SK-N-DZ (cell line): Measurements from ENCODE around the gene IL4I1.
"Not testable (repeated sequence)": the region's sequence is repeated elsewhere in the genome, so short reads cannot be mapped to it uniquely, and the experiment has no call there.

Source experiments
- DNase-seq: peaks from one replicate; pipeline ENCODE4 v3.0.0-alpha.2; 2015; ENCODE audit warnings: low spot score

The IL4I1 gene

DNA sequence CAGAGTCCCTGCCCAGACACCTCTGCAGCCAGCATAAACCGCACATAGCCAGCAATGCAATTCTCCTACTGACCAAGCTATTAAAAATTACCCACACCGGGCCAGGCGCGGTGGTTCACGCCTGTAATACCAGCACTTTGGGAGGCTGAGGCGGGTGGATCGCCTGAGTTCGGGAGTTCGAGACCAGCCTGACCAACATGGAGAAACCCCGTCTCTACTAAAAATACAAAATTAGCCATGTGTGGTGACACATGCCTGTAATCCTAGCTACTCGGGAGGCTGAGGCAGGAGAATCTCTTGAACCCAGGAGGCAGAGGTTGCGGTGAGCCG, 28.2 kb upstream of the IL4I1 start:
- DNase-seq, result not testable (repeated sequence)

DNA sequence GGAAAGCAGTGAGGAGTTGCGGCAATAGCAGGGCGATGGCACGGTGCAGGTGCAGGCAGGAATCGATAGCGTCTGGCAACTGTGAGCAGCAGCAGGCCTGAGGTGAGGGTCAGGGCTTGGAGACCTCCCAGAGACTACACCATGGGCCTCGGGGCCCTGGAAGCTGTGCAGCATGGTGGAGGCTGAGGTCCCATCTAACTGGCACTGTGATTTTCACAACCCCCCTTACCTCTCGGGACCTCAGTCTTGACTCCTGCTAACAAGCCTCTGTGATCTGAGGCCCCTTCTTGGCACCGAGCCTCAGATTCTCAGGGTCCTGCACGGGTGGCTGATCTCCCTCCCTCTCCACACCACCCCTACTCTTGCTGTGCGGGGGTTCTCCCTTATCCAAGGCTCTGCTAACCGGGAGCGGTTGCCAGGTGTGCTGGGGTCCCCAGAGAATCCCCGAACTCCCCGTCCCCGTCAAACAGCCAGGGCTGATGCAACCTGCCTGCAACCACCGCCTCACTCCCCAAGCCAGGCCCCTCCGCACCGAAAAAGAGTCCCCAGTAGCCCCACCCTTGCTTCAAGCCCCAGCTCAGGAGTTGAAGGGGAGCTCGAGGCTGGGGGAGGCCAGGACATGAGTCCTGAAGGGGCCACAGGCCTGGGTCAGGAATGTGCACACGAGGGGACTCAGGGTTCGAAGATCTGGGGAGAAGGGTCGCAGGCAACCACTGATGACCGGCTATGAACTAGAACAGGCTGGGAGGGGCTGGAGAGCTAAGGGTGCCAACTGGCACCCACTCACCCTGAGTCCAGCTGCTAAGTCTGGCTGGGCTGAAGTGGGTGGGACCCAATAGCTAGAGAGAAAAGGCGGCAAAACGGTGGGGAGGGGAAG, 27.6 kb upstream of the IL4I1 start:
- DNase-seq, result no peak

DNA sequence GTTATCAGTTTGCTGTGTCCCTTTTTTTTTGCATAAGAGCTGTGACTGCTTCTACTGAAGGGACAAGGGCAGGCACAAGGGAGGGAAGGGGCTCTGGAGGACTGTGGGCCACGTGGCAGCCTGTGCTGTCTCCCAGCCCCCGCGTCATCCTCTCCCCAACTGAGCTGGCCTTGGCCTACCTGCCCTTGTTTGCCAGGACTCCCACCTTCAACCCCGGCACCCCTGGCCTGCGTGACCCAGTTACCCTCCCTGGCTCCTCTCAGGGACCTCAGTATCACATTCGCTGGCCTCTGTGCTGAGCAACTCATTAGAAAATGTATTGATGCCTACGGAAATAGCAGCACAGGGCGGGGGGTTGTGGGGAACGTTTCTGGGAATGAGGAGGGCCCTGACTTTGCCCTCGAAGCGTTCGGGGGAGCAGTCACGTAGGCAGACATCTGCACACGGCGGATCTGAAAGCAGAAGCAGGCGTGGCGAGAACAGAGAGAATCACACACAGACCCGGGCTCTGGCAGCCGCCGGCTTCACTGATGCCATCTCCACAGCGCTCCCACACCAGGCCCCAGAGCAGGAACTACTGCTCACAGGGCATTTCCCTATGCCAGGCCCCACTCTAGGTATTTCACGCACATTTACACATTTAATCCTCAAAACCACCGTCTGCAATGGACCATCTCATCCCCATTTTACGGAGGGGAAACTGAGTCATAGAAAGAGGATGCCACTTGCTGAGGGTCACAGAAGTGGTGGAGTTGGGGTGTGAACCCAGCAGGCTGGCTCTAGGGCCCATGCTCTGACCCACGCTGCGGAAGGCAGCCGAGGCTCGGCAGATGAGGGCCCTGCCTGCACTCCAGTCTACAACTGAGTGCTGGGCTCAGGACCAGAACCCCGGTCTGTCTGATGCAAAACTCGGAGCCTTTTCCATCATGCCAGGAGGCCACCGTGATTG, 26.6 kb upstream of the IL4I1 start:
- DNase-seq, result no peak

DNA sequence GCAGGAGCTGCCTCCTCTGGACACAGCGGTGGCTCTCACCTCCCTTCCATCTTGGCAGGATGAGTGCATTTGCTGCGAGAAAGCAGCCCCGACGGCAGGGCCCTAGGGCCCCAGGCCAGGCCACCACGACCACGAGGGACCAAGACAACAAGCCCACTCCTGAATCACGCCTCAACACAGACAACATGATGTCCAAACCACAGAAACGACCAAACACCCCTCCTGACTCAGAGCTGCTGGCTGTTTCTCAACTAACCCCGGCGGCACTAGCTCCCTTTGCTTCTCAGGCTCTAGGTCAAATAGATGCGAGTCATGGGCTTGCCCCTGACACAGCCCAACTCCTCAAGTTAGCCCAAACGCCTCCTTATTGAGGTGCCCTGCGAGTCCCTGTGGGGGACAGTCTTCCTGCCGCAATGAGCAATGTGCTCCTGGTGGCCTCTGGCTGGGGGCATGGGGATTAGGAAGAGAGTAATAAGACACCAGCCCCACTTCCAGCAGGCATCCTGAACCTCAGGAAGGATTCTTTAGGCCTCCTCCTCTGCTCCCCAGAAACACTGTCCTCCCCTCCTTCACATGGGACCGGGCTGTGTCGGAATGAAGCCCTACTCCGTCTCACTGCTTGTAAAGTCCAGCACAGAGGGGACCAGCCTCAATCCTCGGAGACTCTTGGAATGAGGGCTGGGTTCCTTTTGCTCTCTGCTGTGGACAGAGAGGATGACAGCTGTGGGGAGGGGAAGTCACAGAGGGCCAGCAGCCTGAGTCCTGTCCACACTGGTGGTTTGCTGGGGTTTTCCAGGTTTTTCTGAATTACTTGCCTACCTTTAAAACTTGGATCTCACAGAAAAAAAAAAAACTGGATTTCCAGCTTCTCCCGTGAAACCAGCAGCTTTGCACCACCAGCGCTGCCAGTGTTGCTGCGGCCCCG, 25.4 kb upstream of the IL4I1 start:
- no peak for DNase-seq

DNA sequence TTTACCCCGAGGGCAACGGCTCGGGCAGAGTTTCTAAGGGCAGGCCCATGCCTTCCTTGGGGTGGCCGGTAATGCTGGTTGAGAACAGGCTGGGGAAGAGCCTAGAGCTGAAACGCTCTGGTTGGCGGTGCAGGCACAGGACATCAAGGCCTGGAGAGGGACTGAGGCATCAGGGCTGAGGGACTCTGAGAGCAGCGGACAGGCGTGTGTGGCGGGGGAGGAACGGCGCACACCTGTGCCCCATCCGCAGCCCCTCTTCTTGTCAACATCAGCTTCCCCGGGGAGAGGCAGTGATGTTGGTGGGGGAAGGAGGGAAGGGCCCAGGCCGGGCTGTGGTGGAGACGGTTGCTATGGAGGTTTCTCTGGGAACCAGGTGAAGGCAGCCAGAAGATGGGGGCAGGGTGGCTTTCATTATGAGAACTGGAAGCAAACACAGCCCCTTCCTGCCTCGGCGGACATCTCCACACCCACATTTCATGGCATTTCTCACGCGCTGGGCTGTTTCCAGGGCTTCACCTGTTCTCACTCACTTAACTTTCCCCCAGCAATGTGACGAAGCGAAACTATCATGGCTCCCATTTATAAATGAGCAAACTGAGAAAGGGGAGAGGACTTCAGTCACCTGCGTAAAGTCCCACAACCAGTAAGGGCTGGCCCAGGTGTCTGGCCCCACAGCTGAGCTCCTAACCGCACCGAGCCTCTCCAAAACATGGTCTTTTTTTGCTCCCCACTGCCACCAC, 24.1 kb upstream of the IL4I1 start:
- no peak for DNase-seq

DNA sequence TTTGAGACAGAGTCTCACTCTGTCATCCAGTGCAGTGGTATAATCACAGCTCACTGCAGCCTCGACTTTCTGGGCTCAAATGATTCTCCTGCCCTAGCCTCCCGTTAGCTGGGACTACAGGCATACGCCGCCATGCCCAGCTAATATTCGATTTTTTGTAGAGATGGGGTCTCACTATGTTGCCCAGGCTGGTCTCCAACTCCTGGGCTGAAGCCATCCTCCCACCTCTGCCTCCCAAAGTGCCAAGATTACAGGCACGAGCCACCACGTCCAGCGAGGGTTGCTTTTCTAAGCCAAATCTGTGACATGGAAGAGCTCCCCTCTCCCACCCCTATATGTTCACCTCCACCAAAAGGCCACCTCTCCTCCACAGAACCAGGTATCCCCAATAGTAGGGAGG, 21.4 kb upstream of the IL4I1 start:
- DNase-seq, result no peak

DNA sequence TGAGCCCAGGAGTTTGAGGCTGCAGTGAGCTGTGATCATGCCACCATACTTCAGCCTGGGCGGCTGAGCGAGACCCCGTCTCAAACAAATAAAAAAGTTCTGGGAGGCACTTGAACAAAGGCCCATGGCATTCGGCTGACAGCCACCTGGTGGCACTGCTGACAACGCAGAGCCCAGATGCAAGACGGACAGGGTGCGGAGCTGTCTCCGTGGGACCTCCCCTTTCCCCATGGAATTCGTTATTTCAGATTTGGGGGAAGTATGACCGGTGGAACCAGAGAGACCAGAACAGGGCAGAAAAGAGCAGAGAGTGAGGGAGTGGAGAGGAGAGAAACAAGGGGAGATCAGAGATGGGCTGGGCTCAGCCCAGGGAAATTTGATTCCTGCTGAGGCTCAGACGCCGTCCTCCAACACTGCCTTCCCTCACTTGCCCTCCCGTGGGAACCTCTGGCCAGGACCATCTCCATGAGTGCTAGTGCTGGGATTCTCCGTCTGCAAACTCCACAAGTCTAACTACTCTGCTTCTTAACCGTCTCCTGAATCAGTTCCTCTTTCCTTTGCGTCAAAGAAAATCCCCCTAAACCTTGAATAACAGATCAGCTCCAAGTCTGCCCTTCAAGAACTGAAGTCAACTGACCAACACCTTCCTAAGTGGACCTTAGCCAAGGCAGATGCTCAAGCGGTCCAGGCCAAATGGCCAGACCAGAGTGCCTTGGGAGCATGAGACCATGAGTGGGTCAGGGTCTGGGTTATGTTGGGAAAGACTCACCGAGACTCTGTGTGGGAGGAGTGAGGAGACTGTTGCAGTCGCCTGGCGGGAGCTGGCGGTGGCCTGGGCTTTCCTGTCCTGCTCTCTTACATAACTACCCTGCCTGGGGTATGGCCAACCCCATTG, 20.4 kb upstream of the IL4I1 start:
- DNase-seq, result no peak

DNA sequence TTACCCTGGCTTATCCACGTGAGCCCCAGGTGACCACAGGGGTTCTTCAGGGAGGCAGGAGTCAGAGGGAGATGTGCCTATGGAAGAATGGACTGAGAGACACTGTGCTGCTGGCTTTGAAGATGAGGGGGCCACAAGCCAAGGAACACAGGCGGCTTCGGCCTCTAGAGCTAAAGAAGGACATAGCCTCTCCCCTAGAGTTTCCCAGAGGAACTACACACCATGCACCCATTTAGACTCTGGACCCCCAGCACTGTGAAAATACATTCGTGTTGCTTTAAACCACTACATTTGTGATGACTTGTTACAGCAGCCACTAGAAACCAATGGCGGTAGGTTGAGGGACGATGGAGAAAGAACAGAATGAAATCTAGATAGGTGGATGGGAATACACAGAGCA, 18.6 kb upstream of the IL4I1 start:
- no peak for DNase-seq

DNA sequence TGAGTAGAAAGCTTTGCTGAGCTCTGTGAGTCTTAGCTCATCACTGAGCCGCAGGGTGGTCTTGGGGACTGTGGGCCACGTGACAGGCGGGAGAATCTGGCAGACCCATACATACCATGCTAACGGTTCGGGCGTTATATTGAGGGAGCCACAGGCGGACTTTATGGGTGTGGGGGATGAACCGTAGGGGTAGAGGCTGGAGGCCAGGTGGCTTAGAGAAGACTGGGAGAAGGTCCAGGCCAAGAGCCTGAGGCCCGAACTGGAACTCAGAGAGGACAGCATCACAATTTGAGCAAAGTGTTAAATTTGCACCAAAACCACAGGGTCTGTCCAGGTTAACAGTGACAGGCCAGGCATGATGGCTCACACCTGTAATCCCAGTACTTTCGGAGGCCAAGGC, 17.0 kb upstream of the IL4I1 start:
- DNase-seq, result no peak

DNA sequence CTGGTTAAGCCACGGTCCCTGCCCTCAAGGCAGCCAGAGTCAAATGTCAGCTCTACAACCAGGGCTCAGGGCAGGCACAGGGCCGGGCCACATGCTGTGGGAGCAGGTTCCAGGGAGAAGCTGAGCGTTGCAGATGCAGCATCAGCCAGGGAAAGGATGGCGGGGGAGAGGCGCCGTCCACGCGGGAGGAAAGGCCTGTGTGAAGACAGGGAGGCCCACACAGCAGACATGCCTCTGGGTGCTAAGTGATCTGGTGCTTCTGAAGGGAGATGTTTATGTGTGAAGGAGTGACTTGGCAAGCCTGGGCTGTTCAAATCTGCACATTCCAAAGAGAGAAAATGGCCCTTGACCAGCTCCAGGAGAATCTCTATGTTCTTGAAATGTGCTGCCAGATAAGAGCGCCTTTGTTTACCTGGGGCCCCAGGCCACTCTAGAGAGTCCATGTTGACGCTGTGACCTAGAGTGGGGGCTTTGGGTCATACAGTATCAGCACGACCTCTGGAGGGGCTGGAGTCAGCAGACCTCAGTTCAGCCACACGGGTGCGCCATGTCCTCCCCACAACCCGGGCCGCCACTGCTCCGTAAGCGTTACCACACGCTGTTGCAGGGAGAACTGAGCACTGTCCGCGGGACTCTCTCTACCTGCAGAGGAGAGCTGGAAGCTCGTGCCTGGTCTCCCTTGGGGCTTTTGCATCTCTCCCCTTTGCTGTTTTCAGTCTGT, 16.4 kb upstream of the IL4I1 start:
- DNase-seq, result no peak

DNA sequence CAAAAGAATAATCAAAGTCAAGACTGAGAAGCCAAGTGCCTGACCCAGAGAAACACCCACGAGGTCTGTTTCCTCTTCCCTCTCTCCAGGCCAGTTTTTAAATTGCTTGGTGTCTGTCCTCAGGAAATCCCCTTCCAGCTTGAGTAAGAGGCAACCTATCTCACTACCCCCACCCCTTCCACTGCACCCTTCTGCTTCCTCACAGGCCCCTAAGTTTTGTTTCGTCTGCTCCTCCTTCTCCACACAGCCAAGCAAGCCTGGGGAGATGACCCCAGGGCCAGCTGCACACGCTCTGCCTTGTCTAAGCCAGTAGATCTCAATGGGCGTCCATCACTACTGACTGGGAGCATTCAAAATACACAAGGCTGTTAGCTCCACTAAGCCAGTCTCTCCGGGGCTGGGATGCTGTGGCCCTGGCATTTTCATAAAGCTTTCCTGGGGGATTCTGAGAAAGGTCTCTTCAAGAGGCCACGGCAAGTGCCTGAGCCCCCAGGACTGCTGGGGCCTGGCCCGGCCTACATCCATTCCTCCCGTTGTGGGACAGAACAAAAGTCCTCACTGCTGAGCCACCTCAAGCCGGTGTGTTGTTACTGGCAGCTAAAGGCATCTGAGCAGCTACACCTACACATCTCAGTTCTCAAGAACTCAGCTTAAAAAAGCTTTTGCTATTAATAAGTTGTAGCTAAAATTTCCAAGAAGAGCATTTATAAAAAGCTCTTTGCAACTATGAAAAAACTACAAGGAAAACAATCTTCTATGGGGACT, 14.9 kb upstream of the IL4I1 start:
- no peak for DNase-seq

DNA sequence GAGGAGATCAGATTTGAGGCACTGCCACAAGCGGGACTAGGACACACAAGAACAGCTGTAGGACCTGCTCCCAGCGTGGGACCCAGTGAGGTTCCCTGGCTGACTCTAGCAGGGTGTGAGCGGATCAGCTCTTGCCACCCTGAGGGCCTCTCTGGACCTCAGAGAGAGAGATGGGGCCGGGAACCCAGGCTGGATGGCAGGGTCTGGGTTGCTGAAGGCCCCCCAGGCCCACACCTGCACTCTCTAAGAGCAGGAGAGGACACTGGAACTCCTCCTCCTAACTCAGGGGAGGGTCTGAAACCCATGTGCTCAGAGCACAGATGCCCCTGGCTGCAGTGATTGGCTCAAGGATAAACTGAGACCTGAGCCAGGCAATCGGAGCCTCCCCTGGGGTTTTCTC, 13.5 kb upstream of the IL4I1 start:
- no peak for DNase-seq

DNA sequence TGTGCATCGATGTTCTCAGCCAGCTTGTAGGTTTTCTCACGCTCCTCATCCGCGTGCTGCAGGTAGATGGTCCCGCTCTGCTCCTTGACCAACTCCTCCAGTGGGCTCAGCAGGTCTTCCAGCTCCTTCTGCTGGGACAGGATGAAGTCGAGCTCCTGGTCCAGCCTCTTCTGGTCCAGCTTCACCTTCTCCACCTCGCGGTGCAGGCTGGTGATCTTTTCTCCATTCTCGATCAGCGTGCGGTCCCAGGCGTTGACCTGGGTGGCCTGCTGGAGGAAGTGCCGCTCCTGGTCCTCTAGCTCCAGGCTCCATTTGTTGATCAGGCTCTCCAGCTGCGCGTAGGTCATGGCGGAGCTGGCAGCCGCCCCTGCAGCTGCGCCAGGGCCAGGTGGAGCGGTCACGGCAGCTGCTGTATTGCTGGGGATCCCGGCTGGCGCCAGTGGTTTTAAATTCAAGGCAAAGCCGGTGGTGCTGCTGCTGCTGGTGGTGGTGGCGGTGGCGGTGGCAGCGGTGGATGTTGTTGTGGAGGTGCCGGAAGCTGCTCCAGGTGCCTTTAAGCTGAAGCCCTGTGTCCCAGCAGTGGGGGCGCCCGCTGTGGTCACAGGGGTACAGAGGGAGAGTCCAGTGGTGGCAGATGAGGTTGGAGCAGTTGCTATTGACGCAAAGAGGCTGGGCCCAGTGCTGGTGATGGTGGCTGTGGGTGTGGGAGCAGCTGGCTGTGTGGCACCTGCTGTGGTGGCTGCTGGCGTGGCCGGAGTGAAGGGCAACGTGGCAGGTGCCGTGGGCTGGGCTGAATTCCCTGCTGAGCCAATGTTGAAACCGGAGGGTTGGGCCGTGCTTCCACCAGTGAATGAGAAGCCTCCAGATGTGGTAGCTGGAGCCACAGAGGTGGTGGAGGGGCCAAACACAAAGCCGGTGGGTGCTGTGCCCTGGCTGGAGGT, 12.1 kb upstream of the IL4I1 start:
- no peak for DNase-seq

DNA sequence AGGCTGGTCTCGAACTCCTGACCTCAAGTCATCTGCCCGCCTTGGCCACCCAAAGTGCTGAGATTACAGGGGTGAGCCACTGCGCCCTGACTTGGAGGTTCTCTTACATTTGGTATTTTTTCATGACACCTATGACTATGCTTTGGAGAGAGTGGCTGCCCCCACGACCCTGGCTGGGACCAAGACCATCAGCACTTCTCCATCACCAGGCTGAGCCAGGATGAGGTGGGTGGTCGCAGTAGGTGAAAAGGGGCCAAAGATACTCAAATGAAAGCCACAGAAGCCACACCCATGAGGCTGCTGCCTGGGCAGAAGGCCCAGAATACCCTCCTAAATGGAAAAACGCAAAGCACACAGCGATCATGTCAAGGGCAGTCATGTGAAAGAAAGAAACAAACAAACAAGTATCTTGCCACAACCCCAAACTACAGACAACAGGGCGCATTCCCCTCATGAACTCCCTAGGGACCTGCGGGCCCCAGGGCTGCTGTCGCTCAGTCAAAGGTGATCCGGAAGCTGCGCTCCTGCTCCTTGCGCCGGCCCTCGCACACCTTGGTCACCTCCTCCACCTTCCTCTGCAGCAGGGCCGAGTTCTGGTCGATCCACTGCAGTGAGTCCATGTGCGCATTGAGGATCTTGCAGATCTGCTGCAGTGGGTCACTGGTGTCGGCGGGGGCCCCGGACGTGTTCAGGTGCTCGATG, 11.2 kb upstream of the IL4I1 start:
- DNase-seq, result no peak

DNA sequence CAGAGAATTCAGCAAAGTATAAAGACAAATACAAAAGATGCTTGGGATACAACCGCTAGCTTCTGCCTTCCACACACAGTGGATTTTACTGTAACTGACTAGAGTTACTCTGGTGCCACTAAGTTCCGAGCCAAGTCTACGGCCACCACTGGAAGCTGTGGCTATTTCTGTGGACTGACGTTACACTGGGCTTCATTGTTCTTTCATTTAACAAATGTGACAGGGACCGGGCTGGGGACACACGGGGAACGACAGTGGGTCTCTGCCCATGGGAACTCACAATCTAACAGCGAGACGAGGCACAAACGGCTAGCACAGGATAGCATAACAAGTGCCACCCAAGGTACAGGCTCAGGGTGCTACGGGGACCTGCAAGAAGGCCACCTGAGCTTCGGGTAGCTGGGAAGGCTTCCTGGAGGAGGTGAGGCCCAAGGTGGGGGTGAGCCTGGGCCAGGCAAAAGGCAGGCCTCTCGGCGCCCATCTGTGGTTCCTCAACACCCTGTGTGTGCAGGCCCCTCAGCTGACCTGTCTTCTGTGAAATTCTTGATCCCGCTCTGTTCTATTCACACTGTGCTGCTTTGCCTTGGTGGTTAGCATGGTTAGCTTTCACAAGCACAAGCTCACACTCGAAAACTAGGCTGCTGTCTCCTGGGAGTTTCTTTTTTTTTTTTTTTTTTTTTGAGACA, 10.3 kb upstream of the IL4I1 start:
- no peak for DNase-seq

DNA sequence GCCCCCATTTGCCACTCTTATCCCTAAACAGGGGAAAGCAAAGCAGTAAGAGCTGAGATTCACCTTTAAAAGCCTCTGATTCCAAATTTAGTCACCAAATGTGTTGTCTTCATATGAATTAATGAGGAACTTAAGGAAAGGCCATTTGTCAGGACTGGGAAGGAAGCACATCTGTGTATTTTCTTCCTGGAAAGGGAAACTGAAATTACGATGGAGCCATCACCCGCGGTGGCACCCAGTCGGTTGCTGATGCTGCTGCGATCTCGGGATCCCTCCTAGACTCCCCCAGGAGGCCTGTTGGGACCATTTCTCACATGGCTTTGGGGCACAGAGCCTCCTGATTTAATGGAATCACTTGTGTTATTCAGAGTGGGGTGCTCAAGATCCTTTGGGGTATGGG, 7.4 kb upstream of the IL4I1 start:
- no peak for DNase-seq
